ENCODE results near the gene VWA8. TPM values are rescaled to one million over a fixed set of nuclear protein-coding genes. Genes with fewer than 3 reads are reported as not detected.

Gene VWA8
- total and polyA plus RNA-seq, 4 donors: 4.7 to 26.3 (median 11.9) TPM

DNA sequence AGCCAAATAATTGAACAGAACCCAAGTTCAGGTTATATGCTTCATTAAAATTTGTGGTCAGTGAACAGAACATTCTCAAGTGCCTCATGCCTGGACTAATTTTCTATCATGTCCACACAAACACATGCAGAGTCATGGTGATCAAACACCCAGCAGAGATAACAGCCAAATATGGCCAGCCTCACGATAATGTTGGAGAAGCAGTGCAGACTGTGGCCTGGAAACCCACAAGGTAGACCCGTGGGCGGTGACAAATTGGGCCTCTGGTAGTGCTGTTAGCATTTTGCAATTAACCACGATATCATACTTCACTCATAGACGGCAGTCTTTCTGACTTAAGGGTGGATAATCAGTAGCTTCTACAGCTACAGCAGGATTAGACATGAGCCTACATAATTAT is 35.0 kb upstream of the VWA8 start:
- ATAC-seq (ENCODE audit: insufficient read depth, low FRiP score): no peak
- H3K4me3 ChIP-seq: no peak overlapping the region
- WGBS, 2 donors: 21 to 58% methylated on average over 5 of the region's 5 CpGs
- no peak for TF ChIP-seq CTCF (IDR thresholded peaks at IDR 0.05; ENCODE audit: control extremely low read depth, extremely low read depth)
- no peaks in the 10 kb centered on the region for H3K9me3 ChIP-seq (ENCODE audit: control insufficient read depth in 4 of 4, insufficient read depth in 3 of 4, low read length in 3 of 4)
- H3K9ac ChIP-seq (ENCODE audit: insufficient read depth in 1 of 2, low read length in 2 of 2): no peak overlapping the region
- H3K36me3 ChIP-seq (ENCODE audit: control insufficient read depth in 4 of 4, insufficient read depth in 4 of 4, low read length in 4 of 4): no peaks in the 10 kb centered on the region
- DNase-seq: no peak
- no peaks in the 10 kb centered on the region for H3K4me1 ChIP-seq (ENCODE audit: control insufficient read depth in 5 of 5, insufficient read depth in 5 of 5, low read length in 5 of 5)
- H3K27me3 ChIP-seq (ENCODE audit: control insufficient read depth in 3 of 3, insufficient read depth in 3 of 3, low read length in 2 of 3): peaks cover 0 to 5% (median 0%) of the 10 kb centered on the region in 3 donors
- no peak overlapping the region for H3K27ac ChIP-seq (ENCODE audit: low read depth in 1 of 2, low read length in 1 of 2)

DNA sequence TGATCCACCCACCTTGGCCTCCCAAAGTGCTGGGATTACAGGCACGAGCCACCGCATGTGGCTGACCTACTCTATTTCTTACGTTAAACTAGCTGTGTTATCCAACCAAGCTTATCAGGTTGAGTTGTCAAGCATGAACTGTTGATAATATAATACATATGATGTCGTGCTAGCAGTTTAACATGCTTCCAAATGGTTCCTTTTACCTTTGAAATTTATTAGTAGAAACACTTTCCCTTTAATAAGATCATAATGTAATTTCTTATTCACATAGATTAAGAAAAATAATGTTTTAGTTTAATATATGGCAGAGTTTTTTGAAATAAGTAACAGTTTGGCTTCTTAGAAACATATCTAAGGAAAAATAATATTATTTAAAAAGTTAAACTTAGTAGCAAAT is 34.4 kb upstream of the VWA8 start:
- no peaks in the 10 kb centered on the region for H3K9me3 ChIP-seq (ENCODE audit: control insufficient read depth in 4 of 4, insufficient read depth in 3 of 4, low read length in 3 of 4)
- DNase-seq (peak in 1 of 3 donors; percentile 11), ATAC-seq (ENCODE audit: insufficient read depth, low FRiP score) (no peak)
- no peaks in the 10 kb centered on the region for H3K36me3 ChIP-seq (ENCODE audit: control insufficient read depth in 4 of 4, insufficient read depth in 4 of 4, low read length in 4 of 4)
- no peaks in the 10 kb centered on the region for H3K4me1 ChIP-seq (ENCODE audit: control insufficient read depth in 5 of 5, insufficient read depth in 5 of 5, low read length in 5 of 5)
- no peak overlapping the region for H3K9ac ChIP-seq (ENCODE audit: insufficient read depth in 1 of 2, low read length in 2 of 2)
- TF ChIP-seq CTCF (IDR thresholded peaks at IDR 0.05; ENCODE audit: control extremely low read depth, extremely low read depth): no peak
- no peak overlapping the region for H3K27ac ChIP-seq (ENCODE audit: low read depth in 1 of 2, low read length in 1 of 2)
- 89 to 96% methylated on average over 4 of the region's 4 CpGs for WGBS, 2 donors
- H3K4me3 ChIP-seq: no peak overlapping the region
- peaks cover 0 to 5% (median 3%) of the 10 kb centered on the region in 3 donors for H3K27me3 ChIP-seq (ENCODE audit: control insufficient read depth in 3 of 3, insufficient read depth in 3 of 3, low read length in 2 of 3)

DNA sequence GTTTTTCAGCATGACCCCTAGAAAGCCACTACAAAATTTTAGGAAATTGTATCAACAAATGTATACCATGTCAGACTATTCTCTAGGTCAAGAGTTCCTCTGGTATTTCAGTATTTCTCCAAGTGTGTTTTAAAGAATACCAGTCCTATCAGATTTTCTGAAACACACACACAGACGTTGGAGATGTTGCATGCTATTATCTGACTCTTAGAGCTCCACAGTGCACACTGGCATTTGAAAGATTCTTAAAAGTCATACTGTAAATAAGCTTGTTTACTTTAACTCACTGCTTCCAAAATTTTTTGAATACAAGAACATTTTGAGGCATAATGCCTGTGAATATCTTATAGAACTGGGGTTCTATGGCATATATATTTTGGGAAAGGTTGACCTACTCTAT is 33.8 kb upstream of the VWA8 start:
- H3K9ac ChIP-seq (ENCODE audit: insufficient read depth in 1 of 2, low read length in 2 of 2): no peak overlapping the region
- WGBS, 2 donors: 68 to 83% methylated on average over 1 of the region's 1 CpG
- no peak for DNase-seq
- no peak overlapping the region for H3K4me3 ChIP-seq
- H3K9me3 ChIP-seq (ENCODE audit: control insufficient read depth in 4 of 4, insufficient read depth in 3 of 4, low read length in 3 of 4): no peaks in the 10 kb centered on the region
- no peaks in the 10 kb centered on the region for H3K36me3 ChIP-seq (ENCODE audit: control insufficient read depth in 4 of 4, insufficient read depth in 4 of 4, low read length in 4 of 4)
- H3K4me1 ChIP-seq (ENCODE audit: control insufficient read depth in 5 of 5, insufficient read depth in 5 of 5, low read length in 5 of 5): no peaks in the 10 kb centered on the region
- no peak for ATAC-seq (ENCODE audit: insufficient read depth, low FRiP score)
- H3K27ac ChIP-seq (ENCODE audit: low read depth in 1 of 2, low read length in 1 of 2): no peak overlapping the region
- TF ChIP-seq CTCF (IDR thresholded peaks at IDR 0.05; ENCODE audit: control extremely low read depth, extremely low read depth): no peak
- peaks cover 0 to 5% (median 3%) of the 10 kb centered on the region in 3 donors for H3K27me3 ChIP-seq (ENCODE audit: control insufficient read depth in 3 of 3, insufficient read depth in 3 of 3, low read length in 2 of 3)

DNA sequence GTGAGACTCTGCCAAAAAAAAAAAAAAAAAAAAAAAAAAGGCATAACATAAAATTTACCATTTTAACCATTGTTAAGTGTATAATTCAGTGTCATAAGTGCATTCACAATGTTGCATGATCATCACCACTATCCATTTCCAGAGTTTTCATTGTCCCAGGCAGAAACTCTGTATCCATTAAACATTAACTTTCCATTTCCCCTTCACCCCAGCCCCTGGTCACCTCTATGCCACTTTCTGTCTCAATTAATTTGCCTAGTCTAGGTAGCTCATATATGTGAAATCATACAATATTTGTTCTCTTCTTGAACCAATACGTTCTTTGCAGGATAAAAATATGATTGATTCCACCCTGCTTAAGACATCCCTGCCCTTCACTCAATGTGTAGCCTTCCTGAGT is 31.0 kb upstream of the VWA8 start:
- no peak for DNase-seq

More for the DNA sequence above, 31.0 kb upstream of the VWA8 start:
- no peak for TF ChIP-seq CTCF (IDR thresholded peaks at IDR 0.05; ENCODE audit: control extremely low read depth, extremely low read depth)
- Histone ChIP-seq H3K9ac (ENCODE audit: insufficient read depth in 1 of 2, low read length in 2 of 2) (no peak overlapping the region), H3K27ac (ENCODE audit: low read depth in 1 of 2, low read length in 1 of 2) (no peak overlapping the region), H3K36me3 (ENCODE audit: control insufficient read depth in 4 of 4, insufficient read depth in 4 of 4, low read length in 4 of 4) (no peaks in the 10 kb centered on the region), H3K4me3 (no peak overlapping the region), H3K9me3 (ENCODE audit: control insufficient read depth in 4 of 4, insufficient read depth in 3 of 4, low read length in 3 of 4) (no peaks in the 10 kb centered on the region), H3K4me1 (ENCODE audit: control insufficient read depth in 5 of 5, insufficient read depth in 5 of 5, low read length in 5 of 5) (no peaks in the 10 kb centered on the region), H3K27me3 (ENCODE audit: control insufficient read depth in 3 of 3, insufficient read depth in 3 of 3, low read length in 2 of 3) (peaks cover 0 to 3% (median 0%) of the 10 kb centered on the region in 3 donors)
- WGBS, 2 donors: 72 to 80% methylated on average over 1 of the region's 1 CpG
- no peak for ATAC-seq (ENCODE audit: insufficient read depth, low FRiP score)

Data from lung (tissue), 12 donors.